CD4-positive, alpha-beta T cell (primary cell): ENCODE results near the gene MEAK7. TPM values are rescaled to one million over a fixed set of nuclear protein-coding genes. Genes with fewer than 3 reads are reported as not detected.
A peak's percentile ranks its signal among the peaks of the same experiment; 100 is the strongest.

ENCODE experiments used
- ATAC-seq: fragments of 200-7000 bp; cut with Tn5 transposase; one replicate; pipeline ENCODE4 v1.10.0; 2022; ENCODE audit warnings: mild to moderate bottlenecking; ENCODE audit not compliant: poor library complexity
- CTCF ChIA-PET: fragments of 350-600 bp; sonication (Branson Sonifier 250); formaldehyde crosslinking; loops from one replicate; lab custom pipeline; 2021; ENCODE audit warnings: antibody characterized with exemption, inconsistent platforms; lab: Charles Lee
- POLR2A ChIA-PET: fragments of 350-600 bp; sonication (Branson Sonifier 250); formaldehyde crosslinking; loops from one replicate; lab custom pipeline; 2021; ENCODE audit warnings: antibody characterized with exemption, inconsistent platforms; lab: Charles Lee
- DNase-seq, 14 experiments: peaks; one replicate each; pipeline ENCODE4 v3.0.0-alpha.2; 2013 to 2020; ENCODE audit warnings: mixed read lengths in 2 of 14
- H3K27ac ChIP-seq, 2 donors: one replicate each; pipeline versions ENCODE4 v1.5.1 to v1.7.0; 2013; ENCODE audit warnings: low read length in 2 of 2, low read depth in 1 of 2, mild to moderate bottlenecking in 1 of 2
- H3K27me3 ChIP-seq, 2 experiments: 1 replicate in 1 of 2; 2 replicates in 1 of 2; pipeline versions ENCODE4 v1.6.1 to v1.7.0; 2013; ENCODE audit warnings: low read length in 2 of 2, control low read depth in 1 of 2, mild to moderate bottlenecking in 1 of 2, moderate library complexity in 1 of 2; ENCODE audit not compliant: insufficient read depth in 2 of 2, control insufficient read depth in 1 of 2
- H3K36me3 ChIP-seq: one replicate; pipeline ENCODE4 v1.6.1; 2013; ENCODE audit warnings: low read length, control low read depth; ENCODE audit not compliant: insufficient read depth
- H3K4me1 ChIP-seq: one replicate; pipeline ENCODE4 v1.6.1; 2013; ENCODE audit warnings: low read length, control low read depth; ENCODE audit not compliant: insufficient read depth
- H3K4me3 ChIP-seq: one replicate; pipeline ENCODE4 v1.5.1; 2013; ENCODE audit warnings: mild to moderate bottlenecking, low read length, moderate library complexity
- H3K9me3 ChIP-seq, 2 experiments: 1 replicate in 1 of 2; 2 replicates in 1 of 2; pipeline versions ENCODE4 v1.6.1 to v1.7.0; 2013; ENCODE audit warnings: low read length in 2 of 2, mild to moderate bottlenecking in 2 of 2, control low read depth in 1 of 2, moderate library complexity in 1 of 2; ENCODE audit not compliant: control insufficient read depth in 1 of 2, insufficient read depth in 1 of 2
- H3K27ac Mint-ChIP-seq: one replicate; pipeline ENCODE4 v1.8.0; 2020; ENCODE audit warnings: mixed read lengths
- H3K27me3 Mint-ChIP-seq: one replicate; pipeline ENCODE4 v1.8.0; 2021; ENCODE audit warnings: mixed read lengths
- H3K36me3 Mint-ChIP-seq: one replicate; pipeline ENCODE4 v1.8.0; 2021; ENCODE audit warnings: low read depth, mixed read lengths
- H3K4me1 Mint-ChIP-seq: one replicate; pipeline ENCODE4 v1.8.0; 2021; ENCODE audit warnings: low read depth, mixed read lengths
- H3K4me3 Mint-ChIP-seq: one replicate; pipeline ENCODE4 v1.8.0; 2020; ENCODE audit warnings: mild to moderate bottlenecking, mixed read lengths
- H3K9me3 Mint-ChIP-seq: one replicate; pipeline ENCODE4 v1.8.0; 2020; ENCODE audit warnings: mixed read lengths
- intact Hi-C, 2 experiments: fragments of 100-400 bp; cut with DNase I in 1 of 2; cut with micrococcal nuclease in 1 of 2; formaldehyde crosslinking; loops; one replicate each; pipeline versions ENCODE4 v1.15.1 to v1.9.0; 2023 to 2025; cut with DNase I, micrococcal nuclease
- total RNA-seq, 174 experiments: library from RNA in 2 of 174; stranded (reverse) in 2 of 174; gene quantifications; one replicate each; pipeline ENCODE4 v1.2.3 and lab custom pipeline; 2021 to 2026
- TF ChIP-seq, protein P1 (sequence below): fragments of 200-600 bp; IDR thresholded peaks from one replicate; pipeline ENCODE4 v1.8.0; 2022; ENCODE audit warnings: antibody characterized with exemption, mild to moderate bottlenecking

Gene MEAK7
- total RNA-seq, 2 experiments from 2014 or later: 1.9 to 3.7 TPM

DNA sequence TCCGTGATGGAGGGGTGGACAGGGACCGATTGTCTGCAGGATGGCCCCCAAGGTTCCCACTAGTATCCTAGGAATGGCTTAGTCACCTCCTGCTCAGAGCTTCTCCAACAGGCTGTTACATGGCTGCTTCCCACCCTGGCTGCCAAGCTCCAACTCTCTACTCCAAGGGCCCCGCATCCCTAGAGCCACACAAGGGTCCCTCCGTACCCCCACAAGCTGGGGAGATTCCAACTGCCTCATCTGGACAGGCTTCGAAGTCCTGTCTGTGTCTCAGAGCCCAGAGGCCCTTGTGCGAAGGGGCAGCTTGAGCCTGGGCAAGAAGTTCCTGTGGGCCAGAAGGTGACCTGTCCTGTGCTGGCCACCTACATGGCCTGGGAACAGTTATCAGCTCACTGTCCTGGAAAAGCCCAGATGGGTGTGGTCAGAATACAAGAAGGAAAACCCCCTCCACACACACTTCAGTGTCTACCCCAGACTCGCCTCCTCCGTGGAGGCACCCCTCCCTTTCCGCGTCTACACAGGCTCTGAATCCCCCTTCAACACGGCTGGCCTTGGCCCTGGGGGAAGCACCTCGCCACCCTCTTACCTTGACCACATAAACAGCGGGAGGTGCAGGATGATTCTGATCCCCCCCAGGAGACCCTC, 586 bp downstream of the MEAK7 start:
- Mint-ChIP-seq H3K4me1 (peaks cover 59% of the 10 kb centered on the region), H3K27me3 (no peaks in the 10 kb centered on the region), H3K9me3 (no peaks in the 10 kb centered on the region), H3K27ac (peak overlapping the region; percentile 90), H3K4me3 (peak overlapping the region; percentile 93), H3K36me3 (peaks cover 9% of the 10 kb centered on the region)
- intact Hi-C loops: loop anchor here in 1 of 2 experiments (5.0 to 10.0 kb wide), 4 partner anchors 227 to 521 kb away; partner anchors contain the start of genes KIAA0513 and TAF1C
- Histone ChIP-seq H3K9me3 (no peaks in the 10 kb centered on the region), H3K27me3 (no peaks in the 10 kb centered on the region), H3K36me3 (peaks cover 4% of the 10 kb centered on the region), H3K27ac (no peak overlapping the region), H3K4me3 (peak overlapping the region; percentile 85), H3K4me1 (peaks cover 56% of the 10 kb centered on the region)
- ChIA-PET CTCF (no interaction called here), POLR2A (interaction anchor here (0.9 to 3.4 kb wide), 4 partner anchors 9 to 114 kb away, joined by 3 to 20 read pairs (median 5); partner anchors contain the start of gene COTL1)
- ATAC-seq (no peak), DNase-seq (peak in 1 of 14 experiments; percentile 71)
- TF ChIP-seq, protein P1, sequence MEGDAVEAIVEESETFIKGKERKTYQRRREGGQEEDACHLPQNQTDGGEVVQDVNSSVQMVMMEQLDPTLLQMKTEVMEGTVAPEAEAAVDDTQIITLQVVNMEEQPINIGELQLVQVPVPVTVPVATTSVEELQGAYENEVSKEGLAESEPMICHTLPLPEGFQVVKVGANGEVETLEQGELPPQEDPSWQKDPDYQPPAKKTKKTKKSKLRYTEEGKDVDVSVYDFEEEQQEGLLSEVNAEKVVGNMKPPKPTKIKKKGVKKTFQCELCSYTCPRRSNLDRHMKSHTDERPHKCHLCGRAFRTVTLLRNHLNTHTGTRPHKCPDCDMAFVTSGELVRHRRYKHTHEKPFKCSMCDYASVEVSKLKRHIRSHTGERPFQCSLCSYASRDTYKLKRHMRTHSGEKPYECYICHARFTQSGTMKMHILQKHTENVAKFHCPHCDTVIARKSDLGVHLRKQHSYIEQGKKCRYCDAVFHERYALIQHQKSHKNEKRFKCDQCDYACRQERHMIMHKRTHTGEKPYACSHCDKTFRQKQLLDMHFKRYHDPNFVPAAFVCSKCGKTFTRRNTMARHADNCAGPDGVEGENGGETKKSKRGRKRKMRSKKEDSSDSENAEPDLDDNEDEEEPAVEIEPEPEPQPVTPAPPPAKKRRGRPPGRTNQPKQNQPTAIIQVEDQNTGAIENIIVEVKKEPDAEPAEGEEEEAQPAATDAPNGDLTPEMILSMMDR: no peak

DNA sequence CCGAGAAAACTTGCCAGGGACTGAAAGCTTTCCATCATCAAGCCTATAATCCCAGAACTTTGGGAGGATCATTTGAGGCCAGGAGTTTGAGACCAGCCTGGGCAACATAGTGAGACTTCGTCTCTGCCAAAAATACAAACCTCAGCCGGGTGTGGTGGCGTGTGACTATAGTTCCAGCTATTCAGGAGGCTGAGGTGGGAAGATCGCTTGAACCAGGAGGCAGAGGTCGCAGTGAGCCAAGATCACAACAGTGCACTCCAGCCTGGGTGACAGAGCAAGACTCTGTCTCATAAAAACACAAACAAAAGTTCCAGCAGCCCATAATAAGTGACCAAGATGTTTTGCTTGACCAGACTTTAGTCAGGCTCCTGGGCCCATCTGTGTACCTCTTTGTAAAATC, 1.9 kb downstream of the MEAK7 start:
- Histone ChIP-seq H3K27ac (no peak overlapping the region), H3K4me3 (no peak overlapping the region), H3K36me3 (peaks cover 6% of the 10 kb centered on the region), H3K9me3 (no peaks in the 10 kb centered on the region), H3K4me1 (peaks cover 43% of the 10 kb centered on the region), H3K27me3 (no peaks in the 10 kb centered on the region)
- no peak overlapping the region for H3K27ac Mint-ChIP-seq
- TF ChIP-seq, protein P1: no peak
- CTCF ChIA-PET: no interaction called here
- H3K9me3 Mint-ChIP-seq: no peaks in the 10 kb centered on the region
- intact Hi-C loops: loop anchor here in 1 of 2 experiments (5.0 to 10.0 kb wide), 4 partner anchors 225 to 522 kb away; partner anchors contain the start of genes KIAA0513 and TAF1C
- ATAC-seq (no peak), DNase-seq (no peak)
- H3K4me3 Mint-ChIP-seq: peak overlapping the region; percentile 69
- peaks cover 49% of the 10 kb centered on the region for H3K4me1 Mint-ChIP-seq
- H3K36me3 Mint-ChIP-seq: peaks cover 19% of the 10 kb centered on the region
- no peaks in the 10 kb centered on the region for H3K27me3 Mint-ChIP-seq
- POLR2A ChIA-PET: no interaction called here

DNA sequence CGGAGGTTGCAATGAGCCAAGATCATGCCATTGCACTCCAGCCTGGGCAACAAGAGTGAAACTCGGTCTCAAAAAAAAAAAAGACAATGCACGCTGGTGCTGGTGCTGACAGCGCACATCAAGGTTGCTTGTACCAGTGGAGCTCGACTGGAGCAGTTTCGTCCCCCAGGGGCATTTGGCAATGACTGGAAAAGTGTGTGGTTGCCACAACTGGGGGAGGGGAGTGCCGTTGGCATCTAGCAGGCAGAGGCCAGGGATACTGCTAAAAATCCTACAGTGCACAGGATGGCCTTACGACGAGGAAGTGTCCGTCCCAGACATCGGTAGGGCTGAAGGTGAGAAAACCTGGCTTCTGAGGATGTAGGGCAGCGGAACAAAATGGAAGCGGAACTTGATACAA, 2.4 kb downstream of the MEAK7 start:
- peaks cover 11% of the 10 kb centered on the region for H3K36me3 ChIP-seq
- DNase-seq (no peak), ATAC-seq (no peak)
- Mint-ChIP-seq H3K27me3 (no peaks in the 10 kb centered on the region), H3K9me3 (no peaks in the 10 kb centered on the region), H3K4me1 (peaks cover 44% of the 10 kb centered on the region), H3K27ac (no peak overlapping the region), H3K4me3 (no peak overlapping the region), H3K36me3 (peaks cover 21% of the 10 kb centered on the region)
- CTCF ChIA-PET: no interaction called here
- TF ChIP-seq, protein P1: no peak
- no peaks in the 10 kb centered on the region for H3K27me3 ChIP-seq
- H3K27ac ChIP-seq: no peak overlapping the region
- peaks cover 38% of the 10 kb centered on the region for H3K4me1 ChIP-seq
- POLR2A ChIA-PET: no interaction called here
- no peak overlapping the region for H3K4me3 ChIP-seq
- intact Hi-C loops: loop anchor here in 1 of 2 experiments (5.0 to 10.0 kb wide), 4 partner anchors 225 to 523 kb away; partner anchors contain the start of genes KIAA0513 and TAF1C
- H3K9me3 ChIP-seq: no peaks in the 10 kb centered on the region
